NCI-H748 (cell line): ENCODE measurements around the gene CYB5D1.
"Not testable (repeated sequence)": the region's sequence is repeated elsewhere in the genome, so short reads cannot be mapped to it uniquely, and the experiment has no call there.

ENCODE experiments used
- DNase-seq: peaks from one replicate; lab custom pipeline; 2025; ENCODE audit not compliant: unreplicated experiment; lab: John Stamatoyannopoulos, UW

The CYB5D1 gene

DNA sequence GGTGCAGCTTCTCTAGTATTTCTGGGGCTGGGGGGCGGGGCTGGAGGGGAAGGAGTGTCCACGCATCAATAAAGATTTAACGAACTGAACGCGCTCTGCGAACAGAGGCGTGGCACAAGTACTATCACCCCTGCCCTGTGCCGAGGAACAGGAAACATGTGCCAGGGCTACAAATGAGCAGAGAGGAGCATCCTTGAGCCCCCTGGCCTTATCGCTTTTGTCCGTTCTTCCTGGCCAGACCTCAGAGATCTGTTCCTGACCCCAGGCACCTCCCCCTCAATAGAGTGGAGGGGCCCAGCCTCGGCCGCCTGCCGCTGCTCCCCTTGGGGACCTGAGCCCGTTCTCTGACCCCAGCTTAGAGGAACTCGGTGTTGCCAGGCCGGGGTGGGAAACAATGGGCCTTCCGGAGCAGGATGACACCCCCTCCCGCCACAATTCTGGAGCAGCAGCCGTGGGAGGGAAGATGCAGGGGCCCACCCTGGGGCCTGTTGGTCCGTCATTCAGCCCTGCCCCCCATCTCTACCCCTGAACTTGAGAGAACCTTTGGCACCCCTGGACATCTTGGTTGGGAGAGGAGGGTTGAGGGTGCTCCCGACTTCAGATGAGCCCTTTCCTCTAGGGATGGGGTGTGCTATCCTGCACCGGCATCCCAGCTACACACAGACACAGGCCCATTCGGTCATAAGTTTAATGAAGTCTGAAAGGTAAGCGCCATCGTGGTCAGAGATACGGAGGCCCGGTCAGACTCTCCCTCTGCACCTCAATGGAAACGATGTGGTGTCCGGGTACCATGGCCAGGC is 1.6 kb upstream of the CYB5D1 start:
- peak; percentile 89 for DNase-seq

DNA sequence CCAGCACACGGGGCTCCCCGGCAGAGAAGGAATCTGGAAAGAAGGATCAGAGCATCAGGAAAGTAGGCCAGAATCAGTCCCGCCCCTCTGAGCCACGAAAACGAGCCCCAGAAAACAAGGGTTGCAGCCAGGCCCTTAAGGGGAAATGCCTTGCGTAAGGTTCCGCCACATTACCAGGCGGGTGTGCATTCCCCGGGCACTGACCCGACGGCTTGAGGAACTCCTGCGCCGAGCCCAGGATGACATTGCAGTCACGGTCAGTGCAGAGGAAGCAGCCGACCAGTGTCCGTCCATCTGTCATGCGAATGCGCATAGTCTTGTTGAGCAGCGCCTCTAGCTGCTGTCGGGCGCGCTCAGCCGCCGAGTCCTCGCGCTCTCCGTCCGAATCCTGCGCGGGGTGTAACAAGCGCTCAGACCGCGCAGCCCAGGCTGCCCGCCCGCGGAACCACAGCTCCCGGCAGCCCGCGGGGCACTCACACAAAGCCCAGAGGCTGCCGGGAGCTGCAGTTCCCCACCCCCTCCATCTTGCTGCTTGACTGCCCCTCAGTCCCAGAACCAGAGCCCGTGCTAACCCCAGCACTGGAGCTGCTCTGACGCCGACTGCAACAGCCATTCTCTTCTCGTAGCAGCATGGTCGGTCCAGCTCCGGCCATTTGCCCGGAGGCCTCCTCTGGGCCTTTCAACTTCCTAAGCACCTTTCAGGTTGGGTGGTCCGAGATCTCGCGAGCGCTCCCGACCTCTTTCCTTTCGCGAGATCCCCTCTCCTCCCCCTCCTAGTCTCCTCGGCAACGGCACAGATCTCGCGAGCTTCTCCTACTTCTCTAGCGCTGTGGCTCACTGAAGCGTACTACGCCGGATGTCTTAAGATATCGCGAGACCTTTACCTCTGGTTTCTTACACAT is 741 bp upstream of the CYB5D1 start, which contains the start of gene NAA38:
NAA38 (minus strand) TSS at position 749 of the 902 bp plus-strand sequence; CDS start at position 653, 96 bp downstream.
- DNase-seq = peak; percentile 100

DNA sequence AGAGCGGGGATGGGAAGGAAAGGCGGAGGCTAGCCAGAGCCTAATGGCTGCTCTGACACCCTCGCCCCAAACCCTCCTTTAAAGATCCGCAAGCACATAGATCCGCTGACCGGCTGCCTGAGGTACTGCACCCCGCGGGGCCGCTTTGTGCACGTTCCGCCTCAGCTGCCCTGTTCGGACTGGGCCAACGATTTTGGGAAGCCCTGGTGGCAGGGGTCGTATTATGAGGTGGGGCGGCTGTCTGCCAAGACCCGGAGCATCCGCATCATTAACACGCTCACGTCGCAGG is 663 bp downstream of the CYB5D1 start:
- peak; percentile 75 for DNase-seq

DNA sequence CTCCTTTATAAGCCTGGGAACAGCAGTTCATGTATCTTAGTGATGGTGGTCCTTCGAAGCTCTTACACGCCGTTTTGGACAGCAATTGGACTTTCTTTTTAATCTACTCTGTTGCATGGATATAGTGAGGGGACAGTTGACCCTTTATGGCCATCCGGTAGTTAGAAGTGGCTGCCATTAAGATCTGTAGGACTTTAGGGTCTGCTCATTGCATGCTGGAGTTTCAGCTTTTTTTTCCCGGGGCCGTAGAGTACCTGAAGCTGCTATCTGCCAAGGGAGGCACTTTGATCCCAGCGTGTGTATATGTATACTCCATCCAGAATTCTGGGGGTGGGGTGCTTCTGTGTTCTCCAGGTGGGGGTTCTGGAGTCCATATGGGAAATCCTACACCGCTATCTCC is 1.2 kb downstream of the CYB5D1 start:
- no peak for DNase-seq

DNA sequence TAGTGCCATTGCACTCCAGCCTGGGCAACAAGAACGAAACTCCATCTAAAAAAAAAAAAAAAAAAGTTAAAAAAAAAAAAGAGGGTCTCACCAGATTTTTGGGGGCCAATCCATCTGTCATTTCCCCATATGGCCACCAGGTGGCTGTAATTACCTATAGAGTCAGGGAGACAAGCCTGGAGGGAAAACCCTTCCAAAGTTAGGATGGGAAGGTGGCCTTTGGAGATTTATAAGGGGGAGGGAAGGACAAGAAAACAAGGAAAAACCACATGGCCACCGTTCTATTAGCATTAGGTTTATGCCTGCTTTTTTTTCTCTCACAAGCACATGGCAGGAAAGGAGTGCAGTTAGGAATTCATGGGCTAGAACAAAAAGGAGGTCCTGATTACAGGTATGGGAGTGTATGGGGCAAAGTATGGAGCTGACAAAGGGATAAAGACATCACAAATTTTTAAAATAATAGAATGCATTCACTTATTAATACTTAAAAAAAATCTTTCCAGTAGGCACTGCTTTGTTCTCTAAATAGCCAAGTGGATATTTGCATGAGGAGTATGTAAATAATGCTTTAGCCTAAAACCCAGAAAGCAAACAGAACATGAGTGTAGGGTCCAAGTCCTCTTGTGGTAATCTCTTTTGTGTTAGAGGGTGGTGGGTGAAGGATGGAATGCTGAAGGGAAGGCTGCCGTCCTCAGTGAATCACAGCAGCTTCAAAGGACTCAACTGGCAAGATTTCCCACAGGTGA is 5.1 kb downstream of the CYB5D1 start:
- DNase-seq = peak; percentile 69

DNA sequence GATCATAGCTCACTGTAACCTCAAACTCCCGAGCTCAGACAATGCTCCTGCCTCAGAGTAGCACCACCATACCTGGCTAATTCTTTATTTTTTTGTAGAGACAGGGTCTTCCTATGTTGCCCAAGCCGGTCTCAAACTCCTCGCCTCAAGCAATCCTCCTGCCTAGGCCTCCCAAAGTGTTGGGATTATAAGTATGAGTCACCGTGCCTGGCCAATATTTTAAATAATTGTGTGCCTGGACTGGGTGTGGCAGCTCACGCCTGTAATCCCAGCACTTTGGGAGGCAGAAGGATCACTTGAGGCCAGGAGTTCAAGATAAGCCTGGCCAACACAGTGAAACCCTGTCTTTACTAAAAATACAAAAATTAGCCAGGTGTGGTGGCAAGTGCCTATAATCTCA is 6.6 kb downstream of the CYB5D1 start:
- DNase-seq = not testable (repeated sequence)

DNA sequence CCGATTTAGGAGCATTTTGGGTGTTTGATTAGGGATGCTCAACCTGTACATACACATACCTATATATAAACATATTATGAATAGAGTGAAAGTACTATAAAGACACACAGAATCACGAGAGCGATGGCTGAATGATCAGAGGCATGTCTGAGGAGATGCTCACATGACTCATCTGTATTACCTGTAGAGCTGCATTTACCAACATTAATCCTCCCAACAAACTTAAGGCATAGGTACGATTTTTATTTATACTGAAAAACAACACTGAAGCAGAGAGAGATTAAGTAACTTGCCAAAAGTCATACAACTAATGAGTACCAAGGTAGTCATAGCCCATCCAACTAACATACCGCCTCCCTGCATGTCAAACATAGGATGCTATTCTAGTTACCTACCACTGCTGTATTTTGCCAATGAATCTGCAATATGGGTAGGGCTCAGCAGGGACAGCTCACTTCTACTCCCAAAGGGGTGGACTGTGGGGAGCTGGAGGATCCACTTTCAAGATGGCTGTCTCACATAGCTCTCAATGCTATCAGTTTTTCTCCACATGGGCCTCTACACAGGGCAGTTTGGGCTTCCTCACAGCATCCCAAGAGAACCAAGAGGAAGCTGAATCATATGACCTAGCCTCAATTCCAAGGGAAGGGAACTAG is 7.3 kb downstream of the CYB5D1 start:
- DNase-seq = no peak

DNA sequence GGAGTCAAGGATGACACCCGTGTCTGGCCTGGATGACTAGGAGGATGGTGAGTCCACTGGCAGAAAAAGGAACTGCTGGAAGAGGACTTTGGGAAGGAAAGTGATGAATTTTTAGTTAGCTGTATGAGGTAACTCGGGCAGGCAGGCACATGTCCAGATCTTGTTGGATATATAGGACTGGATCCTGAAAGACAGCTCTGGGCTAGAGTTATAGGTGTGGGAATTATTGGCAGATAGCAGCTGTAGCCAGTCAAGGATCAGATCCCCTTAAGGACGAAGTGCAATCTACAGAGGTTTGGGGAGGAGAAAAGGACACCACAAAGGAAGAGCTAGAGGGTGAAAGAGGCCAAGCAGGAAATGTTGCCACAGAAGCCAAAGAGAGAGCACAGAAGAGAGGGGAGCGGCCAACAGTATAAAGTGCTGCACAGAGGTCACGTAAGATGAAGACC is 10.1 kb downstream of the CYB5D1 start:
- DNase-seq = no peak

DNA sequence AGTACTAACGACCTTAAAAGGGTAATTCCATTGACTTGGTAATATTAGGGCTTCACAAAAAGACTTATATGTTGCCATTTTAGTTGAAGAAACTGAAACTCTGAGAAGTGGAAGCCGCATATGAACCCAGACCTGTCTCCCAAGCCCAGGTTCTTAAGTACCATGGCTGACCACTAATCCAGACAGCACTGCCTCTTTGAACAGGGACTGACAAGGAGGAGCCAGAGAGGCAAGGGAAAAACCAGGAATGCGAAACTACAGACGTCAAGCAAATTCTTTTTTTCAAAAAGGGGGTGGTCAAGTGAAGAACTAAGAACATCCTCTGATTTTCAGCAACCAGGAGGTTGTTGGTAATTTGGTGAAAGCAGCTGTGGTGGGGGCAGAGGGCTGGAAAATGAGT is 15.2 kb downstream of the CYB5D1 start:
- DNase-seq = no peak

DNA sequence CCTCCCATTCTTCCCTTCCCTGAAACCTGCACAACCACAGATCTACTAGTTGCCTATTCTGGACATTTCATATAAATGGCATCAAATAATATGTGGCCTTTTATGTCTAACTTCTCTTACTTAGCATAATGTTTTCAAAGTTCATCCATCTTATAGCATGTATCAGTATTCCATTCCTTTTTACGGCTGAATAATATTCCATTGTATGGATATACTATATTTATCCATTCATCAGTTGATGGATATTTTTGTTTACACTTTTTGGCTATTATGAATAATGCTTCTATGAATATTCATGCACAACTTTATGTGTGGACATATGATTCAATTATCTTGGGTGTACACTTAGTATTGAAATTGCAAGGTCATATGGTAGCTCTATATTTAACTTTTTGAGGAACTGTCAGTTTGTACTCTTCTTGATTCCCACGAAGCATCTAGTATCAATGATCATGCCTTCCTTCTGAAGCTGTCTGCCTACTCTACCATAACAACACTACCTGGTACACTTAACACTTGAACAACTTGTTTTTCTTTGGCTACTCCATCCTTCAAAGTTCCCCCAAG is 18.1 kb downstream of the CYB5D1 start:
- no peak for DNase-seq

DNA sequence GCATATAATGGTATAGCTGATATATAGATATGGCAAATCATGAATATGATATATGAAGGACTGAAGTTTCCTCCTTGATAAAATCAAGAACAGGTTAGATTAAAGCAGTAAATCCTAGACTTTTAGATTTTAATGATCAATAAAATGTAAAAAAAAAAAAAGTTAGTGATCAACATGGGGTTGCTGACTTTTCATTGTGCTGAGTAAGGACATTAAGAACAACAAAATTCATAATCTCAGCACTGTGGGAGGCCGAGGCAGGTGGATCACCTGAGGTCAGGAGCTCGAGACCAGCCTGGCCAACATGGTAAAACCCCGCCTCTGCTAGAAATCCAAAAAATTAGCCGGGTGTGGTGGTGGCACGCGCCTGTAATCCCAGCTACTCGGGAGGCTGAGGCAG is 20.4 kb downstream of the CYB5D1 start:
- DNase-seq = no peak

DNA sequence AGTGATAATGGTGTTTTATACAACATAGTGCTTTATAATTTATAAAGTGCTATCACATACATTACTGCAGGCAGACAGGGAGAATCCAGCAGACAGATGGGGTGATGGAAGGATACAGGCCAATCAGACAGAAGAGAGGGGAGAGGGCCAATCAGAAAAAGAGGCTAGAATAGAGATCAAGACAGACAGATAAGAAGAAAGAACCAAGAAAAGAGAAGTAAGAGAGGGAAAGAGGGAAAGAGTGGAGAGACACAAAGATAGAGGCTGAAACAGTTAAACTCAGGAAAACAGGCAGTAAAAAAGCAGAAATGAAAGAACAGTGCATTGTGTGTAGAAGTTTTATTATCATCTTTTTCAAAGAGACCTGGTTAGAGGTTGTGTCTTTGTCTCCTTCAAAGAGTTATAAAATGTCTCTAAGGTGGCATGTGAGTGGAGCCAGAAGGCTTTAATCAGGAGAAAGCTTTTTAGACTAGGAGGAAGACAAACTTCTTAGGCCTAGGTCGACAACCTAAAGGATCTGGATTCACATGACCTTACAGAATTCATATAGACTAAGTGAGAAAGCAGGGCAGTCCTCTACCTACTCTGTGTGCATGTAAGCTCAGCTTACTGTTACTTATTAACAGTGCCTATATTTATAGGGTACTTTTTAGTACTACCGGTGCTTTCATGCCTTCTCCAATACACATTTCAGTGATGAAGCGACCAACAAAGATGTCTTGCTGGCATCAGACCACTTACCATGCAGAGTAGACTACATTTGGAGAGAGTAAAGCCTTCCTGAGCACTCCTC is 22.5 kb downstream of the CYB5D1 start:
- DNase-seq = no peak

DNA sequence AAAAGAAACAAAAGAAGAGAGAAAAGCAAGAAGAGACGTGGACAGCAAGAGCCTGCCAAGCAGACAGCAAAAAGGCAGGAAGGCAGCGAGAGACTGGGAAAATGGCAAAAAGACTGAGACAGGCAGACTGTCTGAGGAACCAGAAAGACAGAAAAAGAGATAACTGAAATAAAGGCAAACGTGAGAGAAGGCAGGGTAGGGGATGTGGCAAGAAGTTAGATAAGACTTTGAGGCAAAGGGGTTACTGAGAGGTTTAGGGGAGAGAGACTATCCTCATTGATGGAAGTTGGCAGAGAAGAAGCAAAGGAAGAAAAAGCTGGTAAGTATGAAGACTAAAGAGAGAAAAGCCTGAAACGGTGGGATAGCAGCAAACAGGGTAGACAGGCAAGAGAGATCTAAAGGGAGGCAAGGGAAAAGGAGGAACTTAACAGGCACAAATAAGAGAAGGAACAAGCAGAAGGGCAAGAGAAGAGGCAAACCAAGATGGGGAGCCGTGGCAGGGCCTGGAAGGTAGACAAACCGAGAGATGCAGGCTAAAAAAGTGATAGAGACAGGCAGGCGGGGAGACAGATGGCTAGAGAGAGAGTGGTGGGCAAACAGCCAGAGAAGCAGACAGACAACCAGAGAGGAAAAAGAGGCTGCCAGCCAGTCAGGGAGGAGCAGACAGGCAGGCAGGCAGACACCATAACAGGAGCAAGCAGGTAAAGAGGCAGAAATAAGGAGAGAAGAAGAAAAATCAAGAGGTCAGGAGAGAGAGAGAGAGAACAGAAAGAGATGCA is 23.7 kb downstream of the CYB5D1 start:
- DNase-seq = peak; percentile 49

DNA sequence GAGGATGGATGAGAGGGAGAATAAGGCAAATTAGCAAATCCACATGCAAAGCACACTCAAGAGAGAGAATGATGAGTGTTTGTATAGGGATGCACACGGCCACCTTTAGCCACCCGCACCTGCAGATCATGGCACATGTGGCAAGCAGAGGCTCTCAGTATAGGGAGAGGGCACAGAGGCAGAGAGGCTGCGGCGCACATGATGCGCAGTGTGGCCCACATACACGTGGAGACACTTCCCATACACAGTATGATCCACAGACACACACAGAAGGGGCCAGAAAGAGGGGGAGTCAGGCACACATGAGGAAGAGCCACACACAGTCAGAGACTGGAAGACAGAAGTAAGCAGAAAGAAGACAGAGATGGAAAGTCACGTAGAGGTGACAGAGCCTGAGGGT is 24.3 kb downstream of the CYB5D1 start:
- peak; percentile 49 for DNase-seq

DNA sequence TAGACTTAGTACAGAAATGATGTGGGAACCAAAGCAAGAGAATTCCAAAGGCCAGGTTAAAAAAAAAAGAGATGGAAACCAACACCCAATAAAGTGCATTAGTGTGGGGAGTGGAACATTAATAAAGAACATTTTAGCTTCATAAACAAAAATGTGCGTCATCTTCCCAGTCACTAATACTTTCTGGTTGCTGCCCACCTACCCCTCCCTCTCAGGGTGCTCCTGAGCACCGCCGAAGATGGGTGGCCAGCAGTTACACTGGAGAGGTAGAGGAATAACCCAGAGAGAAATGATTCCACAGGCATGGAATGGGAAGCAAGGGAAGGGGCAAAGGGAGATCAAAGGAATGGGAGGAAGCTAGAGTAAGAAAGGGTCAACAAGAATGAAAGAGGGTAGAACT is 24.8 kb downstream of the CYB5D1 start:
- no peak for DNase-seq

DNA sequence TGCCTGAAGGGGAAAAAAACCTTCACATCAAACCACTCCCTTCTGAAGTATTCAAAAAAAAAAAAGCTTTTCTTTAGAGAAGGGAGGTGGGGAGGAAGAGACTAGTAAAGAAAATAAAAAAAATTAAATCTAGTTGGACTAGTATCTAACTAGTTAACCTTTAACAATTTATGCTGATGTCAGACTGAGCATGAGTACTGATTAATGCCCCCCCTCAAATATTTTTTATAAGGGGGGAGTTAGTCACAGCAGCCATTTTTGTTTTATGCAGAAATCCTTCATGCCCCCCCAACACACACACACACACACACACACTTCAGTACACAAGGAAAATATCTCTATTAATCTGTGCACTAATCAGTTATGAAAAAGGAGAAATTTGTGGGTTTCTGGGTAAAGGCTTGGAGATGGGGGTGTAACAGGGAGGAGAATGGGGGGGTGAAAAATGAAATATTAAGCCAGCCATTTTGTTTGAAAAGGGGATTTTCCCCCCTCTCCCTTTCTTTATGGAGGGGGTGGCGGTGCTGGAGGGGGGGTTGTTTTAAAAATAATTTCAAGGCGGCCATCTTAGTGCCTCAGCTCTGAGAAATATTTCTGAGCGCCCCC is 26.1 kb downstream of the CYB5D1 start:
- peak; percentile 45 for DNase-seq

DNA sequence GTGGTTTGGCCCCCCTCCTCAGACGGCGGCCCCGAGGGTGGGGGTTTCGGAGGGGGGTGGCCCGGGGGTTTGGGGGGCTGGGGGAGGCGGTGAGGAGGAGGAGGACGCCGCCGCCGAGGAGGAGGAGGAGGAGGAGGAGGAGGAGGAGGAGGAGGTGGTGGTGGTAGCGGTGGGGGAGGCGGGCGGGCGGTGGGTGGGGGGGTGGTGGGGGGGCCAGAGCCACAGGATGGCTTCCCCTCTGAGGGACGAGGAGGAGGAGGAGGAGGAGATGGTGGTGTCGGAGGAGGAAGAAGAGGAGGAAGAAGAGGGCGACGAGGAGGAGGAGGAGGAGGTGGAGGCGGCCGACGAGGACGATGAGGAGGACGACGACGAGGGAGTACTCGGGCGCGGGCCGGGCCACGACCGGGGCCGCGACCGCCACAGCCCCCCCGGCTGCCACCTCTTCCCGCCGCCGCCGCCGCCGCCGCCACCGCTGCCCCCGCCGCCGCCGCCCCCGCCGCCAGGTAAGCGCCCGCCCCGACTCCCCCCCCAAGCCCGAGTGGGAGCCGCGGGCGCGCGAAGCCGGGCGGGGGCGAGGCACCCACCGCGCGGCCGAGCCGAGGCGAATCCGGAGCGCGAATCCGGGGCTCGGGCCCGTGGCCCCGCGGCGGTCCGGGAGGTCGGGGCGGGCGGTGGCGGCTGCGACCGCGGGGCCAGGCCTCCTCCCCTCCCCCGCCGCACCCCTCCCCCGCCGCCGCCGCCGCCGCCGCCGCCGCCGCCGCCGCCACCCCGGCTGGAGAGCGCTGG is 27.0 kb downstream of the CYB5D1 start:
- DNase-seq = peak; percentile 32
